CD4-positive, alpha-beta T cell (primary cell): ENCODE measurements around the gene G6PC2. TPM values are rescaled to one million over a fixed set of nuclear protein-coding genes. Genes with fewer than 3 reads are reported as not detected.
"Not testable (repeated sequence)": the region's sequence is repeated elsewhere in the genome, so short reads cannot be mapped to it uniquely, and the experiment has no call there.

Experiments used
- ATAC-seq: fragments of 200-7000 bp; cut with Tn5 transposase; one replicate; pipeline ENCODE4 v1.10.0; 2022; ENCODE audit warnings: mild to moderate bottlenecking; ENCODE audit not compliant: poor library complexity
- CTCF ChIA-PET: fragments of 350-600 bp; sonication (Branson Sonifier 250); formaldehyde crosslinking; loops from one replicate; lab custom pipeline; 2021; ENCODE audit warnings: antibody characterized with exemption, inconsistent platforms; lab: Charles Lee
- POLR2A ChIA-PET: fragments of 350-600 bp; sonication (Branson Sonifier 250); formaldehyde crosslinking; loops from one replicate; lab custom pipeline; 2021; ENCODE audit warnings: antibody characterized with exemption, inconsistent platforms; lab: Charles Lee
- DNase-seq, 14 experiments: peaks; one replicate each; pipeline ENCODE4 v3.0.0-alpha.2; 2013 to 2020; ENCODE audit warnings: mixed read lengths in 2 of 14
- H3K27ac ChIP-seq, 2 donors: one replicate each; pipeline versions ENCODE4 v1.5.1 to v1.7.0; 2013; ENCODE audit warnings: low read length in 2 of 2, low read depth in 1 of 2, mild to moderate bottlenecking in 1 of 2
- H3K27me3 ChIP-seq, 2 experiments: 1 replicate in 1 of 2; 2 replicates in 1 of 2; pipeline versions ENCODE4 v1.6.1 to v1.7.0; 2013; ENCODE audit warnings: low read length in 2 of 2, control low read depth in 1 of 2, mild to moderate bottlenecking in 1 of 2, moderate library complexity in 1 of 2; ENCODE audit not compliant: insufficient read depth in 2 of 2, control insufficient read depth in 1 of 2
- H3K36me3 ChIP-seq: one replicate; pipeline ENCODE4 v1.6.1; 2013; ENCODE audit warnings: low read length, control low read depth; ENCODE audit not compliant: insufficient read depth
- H3K4me1 ChIP-seq: one replicate; pipeline ENCODE4 v1.6.1; 2013; ENCODE audit warnings: low read length, control low read depth; ENCODE audit not compliant: insufficient read depth
- H3K4me3 ChIP-seq: one replicate; pipeline ENCODE4 v1.5.1; 2013; ENCODE audit warnings: mild to moderate bottlenecking, low read length, moderate library complexity
- H3K9me3 ChIP-seq, 2 experiments: 1 replicate in 1 of 2; 2 replicates in 1 of 2; pipeline versions ENCODE4 v1.6.1 to v1.7.0; 2013; ENCODE audit warnings: low read length in 2 of 2, mild to moderate bottlenecking in 2 of 2, control low read depth in 1 of 2, moderate library complexity in 1 of 2; ENCODE audit not compliant: control insufficient read depth in 1 of 2, insufficient read depth in 1 of 2
- H3K27ac Mint-ChIP-seq: one replicate; pipeline ENCODE4 v1.8.0; 2020; ENCODE audit warnings: mixed read lengths
- H3K27me3 Mint-ChIP-seq: one replicate; pipeline ENCODE4 v1.8.0; 2021; ENCODE audit warnings: mixed read lengths
- H3K36me3 Mint-ChIP-seq: one replicate; pipeline ENCODE4 v1.8.0; 2021; ENCODE audit warnings: low read depth, mixed read lengths
- H3K4me1 Mint-ChIP-seq: one replicate; pipeline ENCODE4 v1.8.0; 2021; ENCODE audit warnings: low read depth, mixed read lengths
- H3K4me3 Mint-ChIP-seq: one replicate; pipeline ENCODE4 v1.8.0; 2020; ENCODE audit warnings: mild to moderate bottlenecking, mixed read lengths
- H3K9me3 Mint-ChIP-seq: one replicate; pipeline ENCODE4 v1.8.0; 2020; ENCODE audit warnings: mixed read lengths
- CTCF ChIP-seq: fragments of 200-600 bp; IDR thresholded peaks from one replicate; pipeline ENCODE4 v1.8.0; 2022; ENCODE audit warnings: antibody characterized with exemption, mild to moderate bottlenecking
- intact Hi-C, 2 experiments: fragments of 100-400 bp; cut with DNase I in 1 of 2; cut with micrococcal nuclease in 1 of 2; formaldehyde crosslinking; loops; one replicate each; pipeline versions ENCODE4 v1.15.1 to v1.9.0; 2023 to 2025; cut with DNase I, micrococcal nuclease
- total RNA-seq, 174 experiments: library from RNA in 2 of 174; stranded (reverse) in 2 of 174; gene quantifications; one replicate each; pipeline ENCODE4 v1.2.3 and lab custom pipeline; 2021 to 2026

Gene G6PC2
- total RNA-seq, 2 experiments from 2014 or later, result not detected

- Mint-ChIP-seq H3K27me3 (no peaks in the 10 kb centered on the region), H3K4me3 (no peak overlapping the region), H3K27ac (no peak overlapping the region), H3K36me3 (no peaks in the 10 kb centered on the region), H3K9me3 (no peaks in the 10 kb centered on the region), H3K4me1 (peaks cover 5% of the 10 kb centered on the region)
- ATAC-seq, result no peak
- CTCF ChIA-PET, result no interaction called here
- Histone ChIP-seq H3K9me3 (no peaks in the 10 kb centered on the region), H3K27me3 (no peaks in the 10 kb centered on the region), H3K4me3 (no peak overlapping the region), H3K4me1 (no peaks in the 10 kb centered on the region), H3K36me3 (no peaks in the 10 kb centered on the region), H3K27ac (no peak overlapping the region)
- POLR2A ChIA-PET, result no interaction called here
- intact Hi-C loops, result no loop called here
- TF ChIP-seq CTCF, result no peak
- no peak for DNase-seq
Observed at GRCh38 chr2:168874368-168875054, 26.6 kb upstream of the G6PC2 start.

- H3K4me1 Mint-ChIP-seq, H3K4me3 Mint-ChIP-seq, H3K27ac Mint-ChIP-seq, H3K9me3 Mint-ChIP-seq, CTCF ChIA-PET, H3K27me3 Mint-ChIP-seq, H3K27ac ChIP-seq, H3K4me3 ChIP-seq, H3K9me3 ChIP-seq, H3K36me3 ChIP-seq, H3K4me1 ChIP-seq, DNase-seq, POLR2A ChIA-PET, ATAC-seq, intact Hi-C loops, H3K36me3 Mint-ChIP-seq, H3K27me3 ChIP-seq: not testable (repeated sequence)
Observed at GRCh38 chr2:168882163-168882562, 18.9 kb upstream of the G6PC2 start.

GRCh38 chr2:168884975-168885374 lies 16.1 kb upstream of the G6PC2 start:
- ATAC-seq (no peak), DNase-seq (no peak)
- intact Hi-C loops, result no loop called here
- peaks cover 4% of the 10 kb centered on the region for H3K4me1 ChIP-seq
- H3K27ac ChIP-seq, result no peak overlapping the region
- H3K4me3 Mint-ChIP-seq, result no peak overlapping the region
- H3K4me1 Mint-ChIP-seq, result peaks cover 6% of the 10 kb centered on the region
- ChIA-PET CTCF (no interaction called here), POLR2A (no interaction called here)
- H3K36me3 Mint-ChIP-seq, result no peaks in the 10 kb centered on the region
- no peak for TF ChIP-seq CTCF
- H3K27me3 Mint-ChIP-seq, result no peaks in the 10 kb centered on the region
- no peak overlapping the region for H3K27ac Mint-ChIP-seq
- H3K36me3 ChIP-seq, result no peaks in the 10 kb centered on the region
- no peaks in the 10 kb centered on the region for H3K9me3 ChIP-seq
- no peak overlapping the region for H3K4me3 ChIP-seq
- no peaks in the 10 kb centered on the region for H3K9me3 Mint-ChIP-seq
- H3K27me3 ChIP-seq, result no peaks in the 10 kb centered on the region

GRCh38 chr2:168889635-168890005 lies 11.5 kb upstream of the G6PC2 start:
- Histone ChIP-seq H3K9me3 (no peaks in the 10 kb centered on the region), H3K27ac (no peak overlapping the region), H3K4me3 (peak overlapping the region; percentile 70), H3K36me3 (no peaks in the 10 kb centered on the region), H3K27me3 (no peaks in the 10 kb centered on the region), H3K4me1 (peaks cover 6% of the 10 kb centered on the region)
- CTCF ChIA-PET, result no interaction called here
- no peak for DNase-seq
- POLR2A ChIA-PET, result no interaction called here
- no peak for TF ChIP-seq CTCF
- Mint-ChIP-seq H3K4me3 (peak overlapping the region; percentile 93), H3K36me3 (no peaks in the 10 kb centered on the region), H3K9me3 (no peaks in the 10 kb centered on the region), H3K4me1 (peaks cover 10% of the 10 kb centered on the region), H3K27ac (no peak overlapping the region), H3K27me3 (peaks cover 4% of the 10 kb centered on the region)
- ATAC-seq, result no peak
- intact Hi-C loops, result loop anchor here in 1 of 2 experiments (5.0 kb wide), 1 partner anchor 642 kb away; the partner anchor contains the start of gene STK39
